Neural progenitor cell (in vitro differentiated cells): Measurements from ENCODE around the gene NABP1.

Experiments
- CTCF ChIP-seq: fragments of 200-600 bp; sonication (generic); IDR thresholded peaks from 2 replicates; pipeline ENCODE4 v1.5.1; 2017; ENCODE audit warnings: antibody characterized with exemption, mild to moderate bottlenecking
- EZH2 ChIP-seq: fragments of 200-600 bp; sonication (generic); IDR thresholded peaks from 2 replicates; pipeline ENCODE4 v1.6.1; 2017; ENCODE audit warnings: antibody characterized with exemption, mild to moderate bottlenecking, moderate library complexity
- EZH2phosphoT487 ChIP-seq: fragments of 200-600 bp; sonication (generic); IDR thresholded peaks from 2 replicates; pipeline ENCODE4 v1.6.1; 2017; ENCODE audit warnings: antibody characterized with exemption

- no peak for TF ChIP-seq CTCF
- TF ChIP-seq EZH2, result no peak
- no peak for TF ChIP-seq EZH2phosphoT487
Measured at GRCh38 chr2:191693778-191694177, 15.8 kb downstream of the NABP1 start.
